GM19023 (cell line): ENCODE data around the gene TRHDE.

ENCODE experiments used
- ATAC-seq: cut with Tn5 transposase; IDR thresholded peaks from one replicate; pipeline ENCODE4 v1.9.1; 2021; ENCODE audit warnings: mild to moderate bottlenecking, moderate library complexity; ENCODE audit not compliant: unreplicated experiment

The TRHDE gene

DNA sequence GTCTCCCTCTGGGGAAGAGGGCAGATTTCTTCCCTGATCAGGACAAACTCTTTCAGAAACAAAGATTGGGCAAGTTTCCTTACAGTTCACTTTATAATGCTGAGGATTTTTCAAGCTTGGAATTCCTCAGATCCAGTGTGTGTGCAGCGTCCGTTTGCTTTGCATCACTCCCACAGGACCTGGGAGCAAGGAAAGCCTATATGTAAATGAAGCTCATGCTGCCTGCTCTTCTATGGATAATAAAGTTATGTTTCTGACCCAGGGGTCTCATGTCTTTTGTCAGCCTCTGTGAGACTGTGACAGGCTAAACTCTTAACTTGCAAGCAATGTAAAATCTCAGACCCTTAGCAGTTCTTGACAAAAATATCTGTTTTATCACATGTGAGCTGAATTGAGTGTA lies 41.6 kb downstream of the TRHDE start:
- no peak for ATAC-seq

DNA sequence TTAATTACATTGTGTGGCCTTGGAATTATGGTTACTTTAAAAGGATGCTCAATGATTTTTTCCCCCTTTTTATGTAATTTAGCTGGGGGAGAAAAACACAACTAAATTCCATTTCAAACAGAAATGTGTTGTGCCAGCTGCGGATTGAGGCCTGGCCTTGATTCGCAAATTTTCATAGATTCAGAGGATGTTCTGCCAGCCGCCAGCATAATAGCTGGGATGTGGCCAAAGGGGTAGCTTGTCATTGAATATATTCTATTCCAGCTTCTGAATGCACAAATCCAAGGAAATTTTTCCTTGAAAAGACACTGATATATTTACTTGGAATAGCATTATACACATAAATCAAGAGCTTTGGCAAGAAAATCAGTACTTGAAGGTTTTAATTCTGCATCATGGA lies 43.7 kb downstream of the TRHDE start:
- no peak for ATAC-seq

DNA sequence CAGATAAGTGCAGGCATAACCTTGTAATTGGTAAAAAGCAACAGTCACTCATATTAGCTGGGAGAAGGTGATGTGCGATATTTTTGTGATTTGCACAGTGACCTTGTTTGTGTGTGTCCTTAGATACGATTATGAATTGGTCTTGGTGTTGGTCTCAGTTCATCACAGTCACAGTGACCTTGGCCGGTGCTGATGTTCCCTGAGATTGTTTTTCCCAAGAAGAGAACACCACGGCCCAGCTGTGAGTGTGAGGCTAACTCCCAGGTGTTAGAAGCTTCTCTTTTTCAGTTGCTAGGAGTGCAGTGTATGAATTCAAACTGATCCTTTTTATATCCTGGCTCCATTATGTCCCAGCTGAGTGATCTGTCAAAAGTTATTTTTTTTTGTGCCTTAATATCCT lies 46.2 kb downstream of the TRHDE start:
- ATAC-seq: no peak

DNA sequence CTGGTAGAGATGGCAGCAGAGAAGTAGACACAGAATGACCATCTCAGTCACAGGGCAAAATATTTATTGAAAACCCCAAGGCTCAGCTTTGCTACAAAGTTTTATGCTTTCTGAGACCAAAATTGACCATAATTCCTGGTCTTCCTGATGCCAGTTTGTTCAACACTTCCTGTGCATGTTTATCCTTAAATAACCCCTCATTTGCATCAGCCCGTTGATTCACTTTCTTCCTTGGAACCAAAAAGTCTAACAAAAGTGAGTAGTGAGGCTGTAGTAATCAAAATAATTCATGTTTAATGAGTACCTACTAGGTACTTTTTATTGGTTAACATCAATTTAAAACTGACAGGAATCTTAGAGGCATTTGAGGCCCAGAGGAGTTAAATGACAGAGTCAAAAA lies 51.7 kb downstream of the TRHDE start:
- no peak for ATAC-seq

DNA sequence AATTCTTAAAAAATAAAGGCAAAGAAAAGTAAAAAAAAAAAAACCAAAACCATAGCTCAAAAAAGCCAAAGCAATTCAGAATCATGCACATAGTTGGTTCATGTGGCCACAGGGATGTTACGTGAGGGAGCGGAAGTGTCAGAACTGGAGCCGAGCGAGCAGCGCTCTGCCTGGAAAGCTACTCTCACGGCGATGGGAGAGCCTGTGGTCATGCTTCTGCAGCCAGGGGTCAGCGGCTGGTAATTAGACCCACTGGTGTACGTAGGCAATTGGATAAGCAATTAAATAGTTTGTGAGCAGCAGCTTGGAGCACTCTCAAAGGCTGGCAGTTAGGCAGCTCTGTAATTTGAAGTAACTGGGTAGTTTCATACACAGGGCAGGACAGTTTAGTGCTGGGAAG lies 58.1 kb downstream of the TRHDE start:
- ATAC-seq: no peak

DNA sequence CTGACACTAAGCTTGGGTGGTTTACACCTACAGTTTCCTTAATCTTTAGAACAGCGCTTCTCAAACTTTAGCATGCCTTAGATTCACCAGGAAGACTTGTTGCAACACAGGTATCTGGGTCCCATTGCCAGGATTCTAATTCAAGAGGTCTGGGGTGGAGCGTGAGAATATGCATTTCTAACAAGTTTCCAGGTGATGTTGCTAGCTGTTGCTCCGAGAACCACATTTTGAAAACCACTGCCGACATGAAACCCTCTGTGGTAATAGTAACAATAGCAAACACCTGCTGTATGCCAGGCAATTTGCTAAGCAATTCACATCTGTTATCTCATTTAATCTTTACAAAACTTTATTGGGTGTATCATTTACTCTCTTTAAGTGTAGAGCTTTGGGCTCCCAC lies 58.6 kb downstream of the TRHDE start:
- no peak for ATAC-seq

DNA sequence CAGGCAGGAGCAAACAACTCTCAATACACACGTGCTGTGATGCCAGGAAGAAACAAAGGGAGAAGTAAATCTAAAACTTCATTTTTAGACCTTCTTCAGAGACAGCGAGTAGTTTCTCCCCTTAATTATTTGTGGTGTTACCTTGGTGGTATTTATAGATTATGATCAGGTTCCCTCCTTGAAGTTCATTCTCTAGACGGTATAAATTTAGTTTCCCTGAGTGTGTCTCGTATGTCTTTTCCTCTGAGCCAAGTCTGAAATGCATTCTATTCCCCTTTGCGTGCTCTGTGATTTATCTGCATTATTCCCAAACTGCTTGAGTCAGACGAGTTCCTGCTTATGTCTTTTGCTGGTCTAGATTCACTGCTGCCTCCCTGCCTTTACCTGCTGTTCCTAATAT lies 65.2 kb downstream of the TRHDE start:
- no peak for ATAC-seq

DNA sequence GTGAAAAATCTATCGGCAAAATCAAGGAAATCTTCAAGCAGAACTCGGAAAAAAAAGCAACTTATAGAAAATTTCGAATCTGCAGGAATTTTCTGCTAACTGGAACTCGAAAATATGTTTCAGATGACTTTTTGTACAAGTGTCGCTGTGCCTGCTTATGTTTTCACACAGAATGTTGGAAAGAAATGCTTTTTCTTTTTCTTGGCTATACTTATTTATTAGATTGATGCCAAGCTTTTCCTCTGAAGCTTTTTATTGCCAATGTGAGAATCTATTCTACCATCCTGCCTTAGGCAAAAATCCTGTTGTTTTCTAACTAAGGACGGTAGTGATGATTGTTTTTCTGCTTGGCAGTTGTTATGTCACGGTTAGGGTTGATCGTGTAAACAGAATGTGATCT lies 65.8 kb downstream of the TRHDE start:
- ATAC-seq: no peak

DNA sequence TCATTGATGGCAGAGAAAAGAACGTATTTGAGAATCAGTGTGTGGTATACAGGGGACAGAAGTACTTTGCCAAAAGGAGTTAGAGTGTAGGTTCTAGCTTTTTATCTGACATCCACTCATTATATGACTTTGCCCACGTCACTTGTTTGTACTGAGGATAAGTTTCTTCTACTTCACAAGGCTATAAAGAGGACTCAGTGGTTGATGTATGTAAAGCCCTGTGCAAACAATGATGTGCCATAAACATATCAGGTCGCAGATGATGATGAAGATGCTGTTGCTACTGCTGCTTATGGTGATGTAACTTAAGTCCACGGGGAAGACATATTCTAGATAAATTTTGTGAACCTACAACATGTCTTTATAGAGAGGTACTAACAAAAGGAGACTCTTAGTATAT lies 66.3 kb downstream of the TRHDE start:
- no peak for ATAC-seq

DNA sequence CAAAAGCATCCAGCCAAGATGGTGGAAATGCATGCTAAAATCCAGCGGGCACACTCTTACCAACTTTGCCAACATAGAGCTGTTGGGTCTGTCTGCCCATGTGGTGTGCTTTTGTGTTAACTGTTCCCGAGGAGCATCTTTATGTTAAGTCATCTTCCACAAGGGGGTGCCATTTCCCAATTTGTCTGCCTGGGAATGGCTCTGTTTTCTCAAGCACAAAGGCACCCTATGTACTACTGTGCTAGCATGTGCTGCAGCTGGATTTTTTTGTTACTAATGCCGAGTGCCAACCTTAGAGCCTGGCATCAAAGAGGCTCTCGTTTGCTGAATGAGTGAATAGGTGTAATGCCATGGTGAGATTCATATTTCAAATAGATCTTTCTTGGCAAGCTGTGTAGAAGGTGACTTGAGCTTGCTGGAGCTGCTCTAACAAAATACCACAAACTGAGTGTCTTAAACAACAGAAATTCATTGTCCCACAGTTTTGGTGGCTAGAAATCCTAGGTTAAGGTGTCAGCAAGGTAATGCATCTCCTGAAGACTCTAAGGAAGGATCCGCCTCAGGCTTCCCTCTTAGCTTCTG lies 74.3 kb downstream of the TRHDE start:
- ATAC-seq: peak; percentile 94

DNA sequence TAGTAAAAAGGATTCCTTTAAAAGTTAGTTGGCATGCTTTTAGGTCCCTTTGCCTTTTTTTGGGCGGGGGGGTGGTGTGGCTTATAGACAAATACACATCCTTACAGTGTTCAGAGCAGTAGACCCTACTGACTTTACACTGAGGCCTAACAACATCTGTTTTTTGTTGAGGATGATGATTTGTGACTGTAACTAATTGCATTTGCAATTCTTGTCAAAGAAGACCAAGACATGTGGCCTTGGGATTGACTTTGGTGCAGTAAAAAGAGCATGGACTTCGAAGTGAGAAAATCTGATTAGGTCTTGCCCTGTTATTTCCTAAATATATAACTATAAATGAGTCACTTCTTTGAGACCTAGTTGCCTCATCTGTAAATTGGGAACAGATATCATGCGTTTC lies 77.3 kb downstream of the TRHDE start:
- ATAC-seq: no peak

DNA sequence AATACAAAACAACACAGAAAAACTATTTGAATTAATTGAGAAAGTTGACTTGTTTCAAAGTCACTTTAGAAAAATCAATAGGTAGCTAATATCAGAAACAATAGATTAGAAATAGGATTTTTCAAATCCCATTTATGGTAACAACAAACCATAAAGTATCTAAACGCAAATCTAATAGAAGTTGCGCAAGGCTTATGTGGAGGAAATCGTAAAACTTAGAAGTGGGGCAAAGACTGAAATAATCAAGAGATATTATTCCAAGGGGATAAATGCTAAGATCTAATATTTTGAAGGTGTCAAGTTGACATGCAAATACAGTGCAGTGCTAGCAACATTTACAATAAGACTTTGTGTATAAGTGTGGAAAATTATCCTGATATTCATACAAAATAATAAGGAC lies 87.2 kb downstream of the TRHDE start:
- no peak for ATAC-seq

DNA sequence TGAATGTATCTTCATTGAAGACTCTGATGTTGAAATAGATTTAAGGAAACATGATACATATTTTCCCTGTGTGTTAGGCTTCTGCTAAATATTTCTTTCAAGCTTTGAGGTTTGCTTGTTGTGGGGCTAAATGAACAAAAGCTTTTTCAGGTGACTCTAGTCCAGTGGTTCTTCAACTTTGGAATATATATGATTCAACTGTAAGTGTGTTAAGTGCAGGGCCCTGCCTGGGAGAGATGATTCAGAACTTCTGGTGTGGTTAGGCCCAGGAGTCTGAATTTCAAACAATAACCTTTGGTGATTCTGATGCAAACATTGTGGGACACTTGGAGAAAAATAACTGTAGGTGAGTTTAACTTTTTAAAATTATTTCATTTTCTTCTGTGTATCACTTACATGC lies 93.0 kb downstream of the TRHDE start:
- no peak for ATAC-seq

DNA sequence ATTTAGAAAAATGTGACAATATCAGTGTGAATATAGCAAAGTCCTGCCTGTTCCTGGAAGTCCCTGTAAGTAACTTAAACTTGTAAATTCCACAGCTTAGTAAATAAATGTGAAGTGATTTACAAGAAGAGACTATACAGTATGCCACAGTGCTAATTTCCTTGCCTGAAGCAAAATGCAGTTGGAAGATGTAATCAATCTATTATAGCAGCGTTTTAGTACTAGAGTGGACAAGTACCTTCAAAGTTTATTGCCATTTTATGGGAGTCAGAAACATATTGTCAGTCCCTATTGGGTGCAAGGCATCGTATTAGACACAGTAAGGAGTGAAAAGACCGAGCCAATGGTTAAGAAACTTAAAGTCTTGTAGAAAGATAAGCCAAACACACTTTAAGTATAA lies 94.1 kb downstream of the TRHDE start:
- no peak for ATAC-seq

DNA sequence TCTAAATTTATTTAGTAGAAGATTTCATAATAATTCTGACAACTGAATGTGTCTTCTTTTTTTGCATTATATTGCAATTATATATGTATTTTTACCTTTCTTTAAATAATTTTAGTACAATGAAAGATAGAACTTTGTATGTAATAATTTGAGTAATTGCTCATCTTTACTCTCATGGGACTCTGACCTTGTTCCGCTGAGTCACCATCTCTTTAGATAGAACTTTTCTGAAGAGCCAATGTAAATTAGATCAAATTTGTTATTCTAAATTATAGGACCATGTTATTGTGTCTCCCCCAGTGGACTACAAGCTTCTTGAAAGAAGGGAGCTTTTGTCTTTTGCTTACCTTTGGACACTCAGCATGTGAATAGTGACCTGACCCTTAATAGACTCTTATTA lies 96.1 kb downstream of the TRHDE start:
- no peak for ATAC-seq

DNA sequence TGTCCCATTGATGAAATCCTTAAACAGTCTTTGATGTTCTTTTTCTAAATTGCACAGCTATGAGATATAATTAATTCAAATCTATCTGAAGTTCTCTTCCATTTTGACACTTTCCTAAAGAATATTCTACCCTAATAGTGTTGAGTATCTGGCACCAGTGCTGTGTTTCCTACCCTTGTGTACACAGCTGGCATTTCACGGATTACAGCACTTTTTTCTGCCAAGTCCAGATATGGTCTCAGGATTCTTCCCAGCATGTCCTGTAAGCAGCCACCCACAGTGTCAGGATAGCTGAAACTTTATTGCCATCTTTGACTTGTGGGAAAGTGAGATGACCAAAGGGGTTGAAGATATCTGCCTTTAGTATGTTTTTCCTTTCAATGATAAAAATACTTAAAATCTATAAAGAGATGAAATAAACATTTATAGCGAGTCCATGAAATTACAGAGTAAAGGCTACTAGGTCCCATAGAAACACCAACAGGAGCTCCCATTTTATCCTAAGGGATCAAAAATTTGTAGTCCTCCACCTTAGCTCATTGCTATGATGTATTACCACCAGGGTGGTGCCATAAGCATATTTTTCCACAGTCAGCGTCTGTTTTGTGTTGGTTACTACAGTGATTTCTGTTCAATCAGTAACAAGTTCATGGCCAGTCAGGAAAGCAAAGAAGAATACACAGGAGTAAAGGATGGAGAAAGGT lies 96.7 kb downstream of the TRHDE start:
- no peak for ATAC-seq

DNA sequence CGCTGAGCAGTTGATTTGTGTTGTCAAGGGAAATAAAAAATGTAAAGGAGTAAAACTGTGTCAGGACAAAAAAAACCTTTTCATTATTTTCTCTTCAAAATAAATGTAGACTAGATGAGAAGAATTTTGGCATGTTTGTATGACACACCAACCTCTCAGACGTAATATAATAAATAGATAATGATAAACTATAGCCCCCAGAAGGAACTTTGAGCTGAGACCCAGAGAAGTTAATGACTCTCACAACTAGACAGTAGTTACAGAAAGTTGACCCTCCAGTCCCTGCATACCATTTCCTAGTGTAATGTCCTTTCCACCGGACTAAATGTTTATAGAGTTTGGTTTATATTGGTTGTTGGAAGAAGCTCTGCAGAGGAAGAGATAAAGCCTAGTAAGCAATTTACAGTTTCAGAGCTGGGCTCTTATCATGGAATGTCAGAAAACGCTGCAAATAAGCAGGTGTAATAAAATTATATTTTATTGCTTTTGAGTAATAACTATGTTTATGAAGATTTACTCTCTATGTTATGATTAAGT lies 97.3 kb downstream of the TRHDE start:
- ATAC-seq: no peak

DNA sequence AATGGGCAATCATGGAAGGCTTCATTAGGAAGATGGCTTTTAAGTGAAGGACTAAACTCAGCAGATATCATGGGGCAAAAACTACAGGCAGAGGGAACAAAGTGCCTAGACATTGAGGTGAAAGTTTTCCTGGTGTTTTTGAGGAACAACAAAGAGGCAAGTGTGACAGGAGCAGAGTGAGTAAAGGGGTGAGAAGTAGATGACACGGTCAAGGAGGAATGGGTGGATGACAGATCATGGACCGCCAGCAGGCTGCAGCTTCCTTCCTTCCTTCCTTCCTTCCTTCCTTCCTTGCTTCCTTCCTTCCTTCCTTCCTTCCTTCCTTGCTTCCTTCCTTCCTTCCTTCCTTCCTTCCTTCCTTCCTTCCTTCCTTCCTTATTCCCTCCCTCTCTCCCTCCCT lies 108.3 kb downstream of the TRHDE start:
- ATAC-seq: no peak

DNA sequence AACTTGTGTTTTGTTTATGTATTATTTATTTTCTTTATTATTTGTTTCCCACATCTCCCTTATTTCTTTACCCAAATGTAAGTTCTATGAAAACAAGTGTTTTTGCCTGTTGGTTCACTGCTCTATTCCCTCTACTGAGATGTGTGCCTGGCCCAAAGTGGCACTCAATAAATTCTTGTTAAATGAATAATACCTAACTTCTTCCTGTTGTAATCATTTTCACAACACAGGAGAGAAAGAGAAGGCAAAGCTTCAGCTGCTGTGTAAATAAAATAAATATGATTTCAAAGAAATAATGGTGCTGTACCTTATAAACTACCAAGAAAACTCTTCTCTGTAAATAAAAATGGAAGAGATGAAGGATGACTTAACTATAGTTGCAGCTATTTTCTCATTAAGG lies 116.2 kb downstream of the TRHDE start:
- no peak for ATAC-seq

DNA sequence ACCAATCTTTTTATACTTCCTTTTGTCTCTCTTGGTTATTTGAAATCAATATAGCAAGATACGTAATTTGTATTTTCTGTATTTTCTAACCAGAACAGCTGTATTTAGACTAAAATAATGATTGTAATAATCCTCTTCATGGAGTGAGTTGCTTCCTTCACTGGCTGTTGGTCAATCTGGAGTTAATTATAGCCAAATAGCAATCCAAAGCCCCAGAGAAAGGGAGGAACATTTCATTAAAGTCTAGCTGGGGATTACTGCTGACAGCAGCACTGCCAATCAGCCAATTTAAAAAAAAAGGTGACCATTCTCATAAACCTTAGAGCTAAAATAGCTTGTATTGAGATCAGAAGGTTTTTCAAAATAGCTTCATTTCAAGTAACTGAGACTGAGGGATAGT lies 118.0 kb downstream of the TRHDE start:
- ATAC-seq: no peak

DNA sequence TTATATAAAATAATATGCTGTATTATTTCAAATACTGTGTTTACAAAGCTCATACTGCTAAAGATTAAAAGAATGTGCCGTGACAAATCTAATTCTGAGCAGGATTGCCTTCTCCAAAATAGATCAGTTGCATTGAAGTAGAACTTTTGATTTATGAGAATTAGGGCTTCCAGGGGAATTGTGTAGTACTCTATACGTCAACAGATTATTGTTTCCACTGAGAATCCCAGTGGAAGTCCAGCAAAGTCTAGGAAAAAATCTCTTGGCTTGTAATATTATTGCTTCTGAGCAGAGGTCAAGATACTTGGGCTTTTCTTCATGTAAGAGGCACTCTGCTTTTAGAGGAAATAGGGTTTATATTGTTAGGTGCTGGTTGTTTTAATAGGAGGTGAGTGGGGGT lies 133.9 kb downstream of the TRHDE start:
- no peak for ATAC-seq

DNA sequence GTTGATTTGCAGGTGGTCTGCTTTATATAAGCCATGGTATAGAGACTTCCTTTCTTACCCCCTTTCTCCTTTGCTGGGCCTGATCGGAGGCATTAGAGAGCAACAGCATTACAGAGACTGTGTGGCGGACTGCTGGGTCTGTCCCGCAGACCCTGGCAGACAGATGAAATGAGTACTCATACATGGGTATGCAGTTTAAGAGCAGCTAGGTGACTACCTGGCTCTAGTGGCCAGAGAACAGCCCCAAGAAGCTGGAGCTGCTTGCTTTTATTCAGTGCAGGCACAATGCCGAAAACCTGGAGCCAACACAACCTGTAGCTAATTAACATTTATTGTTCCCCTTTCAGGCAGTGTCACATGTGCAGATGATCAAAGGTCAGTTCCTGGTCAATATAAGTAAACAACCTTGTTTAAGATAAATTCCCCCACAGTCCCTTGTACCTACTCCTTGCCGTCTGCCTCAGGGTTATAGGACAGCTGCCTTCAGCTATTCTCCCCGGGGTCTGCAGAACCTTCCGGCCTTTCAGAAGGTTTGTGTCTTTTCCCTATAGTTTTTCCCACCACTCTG lies 160.0 kb downstream of the TRHDE start:
- no peak for ATAC-seq

DNA sequence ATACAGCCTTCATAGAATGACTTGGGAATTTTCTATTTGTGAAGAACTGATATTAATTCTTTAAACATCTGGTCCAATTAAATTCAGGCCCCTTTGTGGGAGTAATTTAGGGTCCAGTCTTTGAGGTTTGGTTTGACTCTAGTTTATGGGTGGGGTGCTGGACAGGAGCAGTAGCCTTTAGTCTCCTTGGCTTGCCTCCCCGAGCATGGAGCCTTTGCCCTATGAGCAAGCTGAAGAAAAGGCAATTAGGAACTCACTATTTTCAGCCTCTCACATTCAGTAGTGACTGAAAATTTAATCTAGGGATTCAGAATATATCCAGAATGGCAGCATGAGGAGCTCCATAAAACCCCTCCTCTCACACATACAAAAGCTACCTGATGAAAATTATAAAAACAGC lies 161.1 kb downstream of the TRHDE start:
- ATAC-seq: no peak
